Epithelial cell of prostate (primary cell): ENCODE results near the gene CDK18.

Experiments
- DNase-seq: peaks from one replicate; pipeline ENCODE4 v3.0.0-alpha.2; 2011; ENCODE audit warnings: low read depth, low spot score
- H3K27ac ChIP-seq: fragments of 450-650 bp; 2 replicates; pipeline ENCODE4 v1.5.1; 2017; ENCODE audit warnings: mild to moderate bottlenecking

CDK18 gene

DNA sequence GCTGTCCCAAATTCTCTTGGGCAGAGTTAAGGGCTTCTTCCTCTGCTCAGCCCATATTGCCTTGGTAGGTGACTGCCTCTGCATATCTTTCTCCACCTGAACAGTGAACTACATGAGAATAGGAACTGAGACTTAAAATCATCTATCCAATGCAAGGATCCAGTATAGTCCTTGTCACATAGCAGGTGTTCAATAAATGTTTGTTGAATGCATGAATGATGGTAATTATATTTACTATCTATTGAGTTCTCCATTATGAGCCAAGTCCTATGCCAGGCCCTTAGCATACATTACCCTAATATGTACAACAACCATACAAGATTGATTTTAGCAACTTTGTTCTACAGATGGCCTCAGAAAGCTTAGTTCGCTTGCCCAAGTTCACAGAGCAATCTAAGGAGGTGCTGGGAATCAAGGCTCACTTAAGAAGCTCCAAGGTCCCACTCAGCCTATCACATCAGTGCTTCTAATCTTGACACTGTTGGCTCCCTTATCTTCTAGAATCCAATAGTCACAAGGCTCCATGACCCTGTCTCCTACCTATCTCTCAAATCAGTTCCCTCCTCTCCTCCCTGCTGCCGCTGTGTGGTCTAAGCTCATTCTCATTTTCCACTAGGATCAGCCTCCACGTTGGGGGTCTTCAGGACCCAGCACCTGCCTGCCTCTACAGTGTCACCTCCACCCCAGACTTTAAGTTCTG is 2.2 kb upstream of the CDK18 start:
- no peak overlapping the region for H3K27ac ChIP-seq
- no peak for DNase-seq

DNA sequence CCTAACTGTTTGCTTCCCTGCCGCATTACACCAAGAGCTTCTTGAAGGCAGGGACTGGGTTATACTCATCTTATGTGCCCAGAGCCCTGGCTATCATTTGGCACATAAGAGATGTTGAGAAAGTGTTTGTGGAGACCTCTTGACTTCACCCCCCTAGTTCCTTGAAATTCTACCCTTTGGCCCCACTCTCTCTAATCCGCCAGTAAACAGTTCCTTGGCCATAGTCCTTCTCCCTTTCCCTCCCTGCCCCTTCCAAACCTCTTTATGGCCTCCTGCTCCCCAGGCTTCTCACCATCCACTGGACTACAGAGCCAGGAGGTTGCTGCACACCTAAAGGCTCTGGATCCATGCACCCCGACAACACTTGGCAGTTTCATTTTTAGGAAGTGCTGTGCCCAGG is 1.5 kb upstream of the CDK18 start:
- no peak for DNase-seq
- H3K27ac ChIP-seq = no peak overlapping the region

DNA sequence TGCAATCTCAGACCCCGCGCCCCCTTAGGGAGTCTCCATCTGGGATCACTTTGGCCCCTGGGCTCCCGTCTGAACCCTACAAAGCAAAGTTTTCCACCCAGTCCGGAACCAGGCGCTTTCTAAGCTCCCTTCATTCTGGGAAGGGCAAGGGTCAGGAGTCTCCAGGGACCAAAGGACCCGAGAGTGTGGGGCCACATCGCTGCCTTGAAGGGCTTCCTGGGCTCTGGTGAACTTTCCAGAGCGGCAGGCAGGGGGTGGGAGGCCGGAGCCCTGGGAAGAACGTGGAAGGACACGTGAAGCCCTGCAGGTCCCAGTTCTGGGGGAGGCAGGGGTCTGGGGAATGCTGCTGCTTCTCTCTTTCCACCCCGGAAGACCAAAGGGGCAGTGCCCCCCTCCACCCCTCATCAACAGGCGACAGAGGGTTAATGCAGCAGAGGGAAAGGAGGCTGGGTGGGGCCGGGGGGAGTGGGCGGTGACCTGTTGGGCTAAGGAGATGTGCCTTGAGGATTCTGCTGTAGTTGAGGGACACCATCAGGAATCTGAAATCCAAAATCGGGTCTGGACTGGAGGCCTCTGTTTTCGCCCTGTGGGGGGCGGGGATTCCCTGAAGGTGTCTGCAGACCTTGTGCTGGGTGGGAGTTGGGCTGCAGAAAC is 734 bp downstream of the CDK18 start:
- H3K27ac ChIP-seq = no peak overlapping the region
- no peak for DNase-seq

DNA sequence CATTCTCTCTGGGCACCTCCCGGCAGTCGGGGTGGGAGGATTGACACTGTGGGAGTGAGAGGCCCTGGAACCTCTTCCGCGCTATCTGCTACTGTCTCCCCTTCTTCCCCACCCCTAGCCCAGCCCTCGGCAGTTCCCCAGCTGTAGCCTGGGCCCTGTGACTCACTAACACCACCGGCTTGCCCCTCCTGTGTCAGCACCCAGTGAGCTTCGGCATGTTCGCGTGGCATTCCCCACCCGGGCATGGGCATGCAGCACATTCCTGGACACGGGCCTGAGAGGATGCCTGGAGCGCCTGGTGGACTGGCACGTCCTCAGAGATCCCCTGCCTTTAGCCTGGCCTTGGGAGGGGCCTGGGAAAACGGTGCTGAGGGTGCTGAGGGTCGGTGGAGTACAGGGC is 1.3 kb downstream of the CDK18 start:
- H3K27ac ChIP-seq = no peak overlapping the region
- no peak for DNase-seq

DNA sequence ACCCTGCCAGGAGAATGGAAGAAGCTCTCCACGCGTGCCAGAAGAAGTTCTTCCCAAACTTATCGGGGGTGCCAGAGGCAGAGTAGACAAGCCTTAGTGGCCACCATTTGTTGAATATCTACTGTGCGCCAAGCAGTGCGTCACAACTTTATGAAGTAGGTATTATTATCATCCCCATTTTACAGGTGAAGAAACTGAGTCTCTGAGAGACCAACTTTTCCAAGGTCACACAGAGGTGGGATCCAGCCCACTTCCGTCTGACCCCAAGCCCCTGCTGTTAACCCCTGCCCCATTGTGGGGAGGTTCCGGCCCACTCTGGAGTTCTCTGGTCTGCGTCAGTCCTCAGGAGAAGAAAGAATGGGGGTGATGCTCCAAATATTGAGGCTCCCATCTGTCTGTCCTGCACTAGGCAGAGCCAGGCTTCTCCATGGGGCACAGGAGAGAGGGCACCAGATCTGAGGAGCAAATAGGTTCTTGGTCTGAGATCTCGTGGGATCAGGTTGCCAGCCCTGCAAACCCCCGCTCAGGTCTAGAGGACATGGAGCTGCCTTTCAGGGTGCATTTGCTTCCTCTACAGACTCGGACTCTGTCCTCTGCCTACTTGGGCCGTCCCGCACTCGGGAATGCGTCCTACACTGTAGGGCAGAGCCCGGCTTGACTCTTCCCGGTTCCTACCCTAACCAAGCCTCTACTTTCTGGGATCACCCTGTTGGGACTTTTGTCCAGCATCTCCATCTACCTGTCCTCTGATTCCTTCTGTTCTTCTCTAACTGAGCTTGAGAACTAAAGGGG is 2.1 kb downstream of the CDK18 start:
- no peak for DNase-seq
- H3K27ac ChIP-seq = no peak overlapping the region

DNA sequence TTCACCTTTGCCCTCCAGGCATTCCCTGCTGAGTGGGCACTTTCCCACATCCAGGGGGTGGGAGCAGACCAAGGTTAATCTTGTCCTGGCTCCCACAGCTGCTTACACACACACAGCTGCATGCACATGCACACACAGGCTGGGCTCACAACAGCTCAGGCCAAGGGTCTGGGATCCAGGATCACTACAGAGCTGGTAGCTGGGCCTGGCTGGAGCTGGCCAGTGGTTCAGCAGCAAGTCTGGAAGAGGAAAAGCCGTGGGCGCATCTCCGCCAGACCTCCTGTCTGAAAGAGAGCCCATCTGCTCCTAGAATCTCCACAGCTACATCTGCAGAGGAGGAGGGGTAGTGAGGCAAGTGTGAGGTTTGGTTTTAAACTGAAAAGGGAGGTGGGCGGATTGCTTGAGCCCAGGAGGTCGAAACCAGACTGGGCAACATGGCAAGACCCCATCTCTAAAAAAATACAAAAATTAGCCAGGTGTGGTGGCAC is 3.8 kb downstream of the CDK18 start:
- no peak for DNase-seq
- H3K27ac ChIP-seq = no peak overlapping the region

DNA sequence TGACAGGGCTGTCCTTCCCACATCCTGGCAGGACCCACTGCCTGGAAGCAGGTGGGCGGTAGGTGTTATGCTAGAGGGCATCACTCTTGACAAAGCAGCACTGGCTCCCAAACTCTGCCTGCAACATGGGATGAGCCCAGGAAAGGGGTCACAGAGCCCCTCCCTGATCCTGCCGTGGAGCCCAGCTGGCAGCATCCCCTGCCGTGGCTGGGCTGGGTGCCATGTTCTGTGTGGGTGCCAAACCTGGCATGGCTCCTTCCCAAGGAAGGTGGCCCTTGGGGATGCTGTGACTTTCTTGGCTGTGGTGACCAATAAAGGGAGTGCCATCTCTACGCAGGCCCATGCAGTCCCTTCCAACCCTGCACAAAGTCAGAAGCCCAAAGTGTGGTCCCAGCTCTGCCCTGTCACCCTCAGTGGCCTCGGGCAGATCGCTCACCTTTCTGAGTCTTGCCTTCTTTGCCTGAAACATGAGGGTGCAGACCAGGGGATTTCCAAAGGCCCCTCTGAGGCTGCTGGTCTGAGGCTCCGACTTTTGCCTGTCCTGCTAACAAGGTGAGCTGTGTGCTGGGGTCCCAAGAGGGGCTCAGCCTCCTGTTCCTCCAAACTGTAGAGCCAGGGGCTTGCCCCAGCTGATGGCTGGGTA is 6.0 kb downstream of the CDK18 start:
- DNase-seq = no peak
- no peak overlapping the region for H3K27ac ChIP-seq

DNA sequence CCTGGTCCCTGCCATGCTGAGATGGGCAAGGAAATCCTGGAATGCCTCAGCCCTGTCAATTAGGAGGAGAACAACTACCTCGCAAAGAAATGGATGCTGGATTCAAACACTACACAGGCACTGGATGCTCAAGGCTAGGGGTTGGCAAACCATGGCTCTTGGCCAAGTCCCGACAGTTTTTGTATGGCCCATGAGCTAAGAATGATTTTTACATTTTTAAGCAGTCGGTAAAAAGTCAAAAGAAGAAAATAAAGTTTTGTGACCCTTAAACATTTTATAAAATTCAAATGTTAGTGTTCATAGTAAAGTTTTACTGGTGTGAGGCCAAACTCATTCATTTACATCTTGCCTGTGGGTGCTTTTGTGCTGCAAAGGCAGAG is 6.5 kb downstream of the CDK18 start:
- no peak for DNase-seq
- H3K27ac ChIP-seq = no peak overlapping the region

DNA sequence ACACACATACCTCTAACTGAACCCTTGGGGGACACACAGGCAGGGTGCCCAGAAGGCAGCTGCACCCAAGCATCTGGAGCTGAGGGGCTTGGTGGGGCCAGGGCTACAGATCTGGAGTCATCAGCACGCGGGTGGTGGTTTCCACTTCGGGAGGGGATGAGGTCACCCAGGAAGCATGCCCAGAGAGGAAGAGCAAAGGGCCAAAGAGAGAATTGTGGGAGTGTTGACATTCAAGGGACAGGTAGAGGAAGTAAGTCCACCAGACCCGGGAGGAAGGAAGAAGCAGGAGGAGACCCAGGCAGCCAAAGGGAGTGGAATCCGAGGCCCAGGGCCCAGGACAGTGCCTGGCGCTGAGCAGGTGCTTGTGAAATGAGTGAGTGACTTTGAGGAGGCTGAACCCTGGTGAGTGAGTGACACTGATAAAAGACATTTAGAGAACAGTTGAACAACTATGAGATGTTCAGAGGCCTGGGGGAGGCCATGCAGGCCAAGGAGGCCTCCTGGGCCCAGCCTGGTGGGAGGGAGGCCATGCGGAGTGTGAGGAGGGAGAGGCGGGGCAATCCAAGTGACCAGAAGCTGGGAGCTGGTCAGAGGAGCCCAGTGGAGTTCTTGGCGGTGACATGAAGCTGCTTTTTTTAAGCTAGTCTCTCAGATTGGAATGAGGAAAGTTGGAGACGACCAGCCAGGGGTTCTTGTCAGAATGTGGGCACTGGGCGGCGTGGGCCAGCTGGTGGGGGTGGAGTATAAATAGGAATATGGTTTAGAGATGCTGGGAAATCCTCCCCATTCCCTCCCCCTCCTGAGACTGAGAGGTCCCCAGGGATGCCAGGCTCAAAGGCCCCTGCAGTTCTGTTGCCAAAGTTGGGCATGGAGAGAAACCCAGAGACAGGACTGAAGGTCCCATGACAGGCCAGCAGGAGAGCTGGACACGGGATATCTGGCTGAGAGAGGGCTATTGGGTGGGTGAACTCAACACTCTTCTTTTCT is 7.9 kb downstream of the CDK18 start:
- DNase-seq = no peak
- no peak overlapping the region for H3K27ac ChIP-seq

DNA sequence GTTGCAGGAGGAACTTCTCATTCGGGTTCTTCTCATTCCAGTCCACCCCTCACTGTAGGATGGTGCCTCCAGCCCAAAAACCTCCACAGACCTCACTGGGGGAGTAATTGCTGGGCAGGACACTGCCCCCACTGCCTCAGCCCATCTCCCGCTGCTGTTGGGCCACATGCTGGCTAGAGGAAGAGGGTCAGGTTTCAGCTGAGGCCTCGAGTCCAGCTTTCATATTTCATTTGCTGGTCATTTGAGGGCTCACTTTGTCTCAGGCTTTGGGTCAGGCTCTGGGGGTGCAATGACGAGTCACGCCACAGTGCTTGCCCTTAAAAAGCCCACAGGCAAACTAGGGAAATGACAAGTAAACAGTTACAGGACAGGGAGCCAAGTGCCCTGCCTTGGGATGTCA is 9.3 kb downstream of the CDK18 start:
- no peak for DNase-seq

DNA sequence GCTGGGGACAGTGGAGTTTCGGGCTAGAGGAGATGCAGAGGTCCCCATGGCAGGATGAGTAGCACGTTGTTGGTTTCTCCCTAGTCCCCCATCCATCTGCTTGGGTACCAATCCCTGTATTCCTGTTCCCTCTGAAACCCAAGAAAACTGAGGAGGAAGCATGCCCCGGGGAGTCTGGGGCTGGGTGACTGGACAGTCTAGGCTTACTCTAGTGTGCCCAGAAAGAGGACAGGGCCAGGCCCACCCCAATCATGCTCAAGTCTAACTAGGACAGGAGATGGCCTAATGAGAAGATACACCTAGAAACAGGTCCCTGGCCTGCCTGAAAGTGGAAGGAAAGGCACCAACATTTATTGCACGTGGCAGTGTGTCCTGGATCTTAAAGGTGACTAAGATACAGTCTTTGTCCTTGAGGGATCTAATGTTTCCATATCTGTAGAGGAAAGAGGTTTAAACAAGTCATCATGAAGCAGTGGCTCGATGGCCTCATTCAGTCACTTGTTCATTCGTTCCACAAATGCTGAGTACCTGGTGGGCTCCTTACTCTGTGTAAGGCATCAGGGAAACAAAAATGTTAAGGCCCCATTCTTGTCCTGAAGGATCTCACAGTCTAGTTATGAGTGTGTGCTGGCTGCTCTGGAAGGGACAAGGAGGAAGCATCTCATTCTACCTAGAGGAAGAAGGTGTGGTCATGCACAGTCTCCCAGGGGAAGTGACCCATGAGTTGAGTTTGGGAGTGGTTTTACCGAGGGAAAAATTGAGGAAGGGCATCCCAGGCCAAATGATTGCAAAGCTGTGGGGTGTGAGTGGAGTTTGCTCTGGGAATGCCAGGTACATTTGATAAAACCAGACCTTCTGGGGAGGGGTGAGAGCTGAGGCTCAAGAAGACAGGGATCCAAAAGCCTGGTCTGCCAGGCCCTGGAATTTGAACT is 10.0 kb downstream of the CDK18 start:
- H3K27ac ChIP-seq = no peak overlapping the region
- no peak for DNase-seq

More for the DNA sequence above, 9.3 kb downstream of the CDK18 start:
- no peak overlapping the region for H3K27ac ChIP-seq

DNA sequence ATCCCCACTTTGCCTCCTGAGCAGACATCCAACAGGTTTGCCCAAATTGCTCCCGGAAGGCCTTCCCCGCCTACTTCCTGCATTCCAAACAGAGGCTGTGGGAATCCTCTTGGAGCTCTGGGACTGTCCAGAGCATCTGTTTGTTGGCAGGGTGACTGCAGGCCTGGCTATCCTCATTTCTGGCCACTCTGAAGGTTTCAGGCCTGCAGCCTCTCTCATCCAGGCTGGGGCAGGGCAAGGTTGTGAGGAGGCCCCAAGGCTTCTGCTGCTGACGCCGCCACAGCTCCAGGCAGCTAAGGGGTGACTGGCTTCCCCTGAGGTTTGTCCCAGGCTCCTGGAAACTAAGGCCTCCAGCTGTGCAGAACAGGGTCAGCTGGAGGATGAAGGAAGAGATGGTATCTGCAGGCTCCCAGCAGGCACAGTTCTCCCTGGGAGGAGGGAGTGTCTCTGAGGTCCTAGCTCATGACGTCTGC is 11.3 kb downstream of the CDK18 start:
- no peak for DNase-seq
- H3K27ac ChIP-seq = no peak overlapping the region

DNA sequence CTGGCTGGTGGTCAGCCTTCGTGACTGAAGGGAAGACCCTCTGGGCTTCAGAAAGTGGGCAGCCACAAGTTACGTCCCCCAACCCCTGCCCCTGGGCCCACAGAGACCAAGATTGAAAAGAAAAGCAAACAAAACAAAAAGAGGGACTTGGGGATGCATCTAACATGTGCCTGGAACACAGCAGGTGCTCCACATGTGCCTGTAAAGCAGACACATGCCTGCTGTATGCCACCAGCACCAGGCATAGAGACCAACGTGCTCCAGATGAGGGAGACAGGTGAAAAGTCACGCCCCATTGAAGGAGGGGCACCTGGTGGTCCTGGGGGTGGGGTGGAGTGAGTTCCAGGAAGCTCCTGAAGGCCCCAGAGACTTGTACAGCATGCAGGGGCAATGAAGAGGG is 11.9 kb downstream of the CDK18 start:
- H3K27ac ChIP-seq = no peak overlapping the region
- no peak for DNase-seq

DNA sequence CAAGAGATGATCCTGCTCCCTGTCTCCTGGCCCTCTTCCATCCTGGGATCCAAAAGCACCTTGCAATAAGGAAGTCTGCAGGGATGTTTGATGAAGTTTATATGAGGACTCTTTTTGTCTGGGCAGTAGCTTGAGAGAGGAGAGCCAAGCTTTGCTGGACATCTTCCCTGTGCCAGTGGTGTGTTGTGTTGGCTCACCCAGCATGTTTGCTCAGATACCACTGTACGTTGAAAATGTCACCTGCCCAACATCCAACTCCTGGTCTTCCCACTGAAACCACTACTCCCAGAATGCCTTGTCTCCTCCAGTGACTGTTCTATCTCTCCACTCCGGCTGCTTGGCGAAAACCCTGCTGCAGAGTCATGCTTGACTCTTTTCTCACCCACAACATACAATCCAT is 12.8 kb downstream of the CDK18 start:
- no peak overlapping the region for H3K27ac ChIP-seq
- no peak for DNase-seq

DNA sequence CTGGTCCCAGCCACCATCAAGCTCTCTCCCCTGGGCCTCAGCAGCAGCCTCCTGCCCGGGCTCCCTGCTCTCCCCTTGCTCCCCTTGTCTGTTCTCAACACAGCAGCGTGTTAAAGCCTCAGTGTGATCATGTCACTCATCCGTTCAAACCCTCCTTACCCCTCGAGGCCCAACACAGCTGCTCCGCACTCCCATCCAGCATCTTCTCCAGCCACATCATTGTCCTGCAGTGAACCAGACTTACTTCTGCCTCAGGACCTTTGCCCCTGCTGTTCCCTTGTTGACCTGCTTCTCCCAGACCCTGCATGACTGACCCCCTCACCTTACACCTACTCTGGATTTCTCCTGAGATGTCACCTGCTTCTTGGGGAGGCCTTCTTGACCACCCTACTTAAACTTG is 13.3 kb downstream of the CDK18 start:
- DNase-seq = no peak
- H3K27ac ChIP-seq = no peak overlapping the region

DNA sequence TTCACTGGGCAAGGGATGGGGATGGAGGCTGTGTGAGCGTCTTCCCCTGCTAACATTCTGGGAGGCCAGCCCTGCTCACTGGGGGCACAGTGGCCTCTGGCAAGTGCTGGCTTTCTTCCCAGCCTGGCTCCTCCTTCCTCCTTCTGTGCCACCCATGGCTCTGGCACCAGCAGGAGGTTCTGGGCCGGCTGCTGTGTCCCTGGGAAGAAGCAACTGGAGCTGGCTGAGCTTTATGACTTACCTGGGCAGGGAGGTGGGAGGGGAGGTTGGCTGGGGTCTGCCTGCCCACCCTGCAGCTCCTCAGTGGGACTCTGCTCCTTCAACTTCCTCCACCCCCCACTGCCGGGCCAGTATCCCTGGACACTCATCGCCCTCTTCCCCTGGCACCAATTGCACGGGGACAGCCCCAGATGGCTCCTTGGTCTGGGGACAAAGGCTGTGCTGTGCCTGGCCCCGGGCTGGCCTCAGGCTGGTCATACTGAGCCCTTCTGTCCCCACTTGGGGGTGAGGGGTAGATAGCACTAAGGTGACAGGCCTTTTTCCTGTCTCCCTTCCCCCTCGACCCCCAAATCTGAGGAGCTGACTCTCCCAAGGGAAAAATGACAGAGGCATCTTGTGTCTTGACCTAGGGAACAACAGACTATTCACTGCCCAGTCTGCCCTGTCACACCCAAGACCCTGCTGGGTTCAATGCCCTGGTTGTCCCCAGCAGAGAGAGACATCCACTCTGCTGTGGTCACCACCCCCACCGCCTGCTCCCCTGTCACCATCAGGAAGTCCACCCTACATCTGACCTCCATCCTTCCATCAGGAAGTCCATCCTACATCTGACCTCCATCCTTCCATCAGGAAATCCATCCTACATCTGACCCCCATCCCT is 14.4 kb downstream of the CDK18 start:
- no peak overlapping the region for H3K27ac ChIP-seq
- no peak for DNase-seq

DNA sequence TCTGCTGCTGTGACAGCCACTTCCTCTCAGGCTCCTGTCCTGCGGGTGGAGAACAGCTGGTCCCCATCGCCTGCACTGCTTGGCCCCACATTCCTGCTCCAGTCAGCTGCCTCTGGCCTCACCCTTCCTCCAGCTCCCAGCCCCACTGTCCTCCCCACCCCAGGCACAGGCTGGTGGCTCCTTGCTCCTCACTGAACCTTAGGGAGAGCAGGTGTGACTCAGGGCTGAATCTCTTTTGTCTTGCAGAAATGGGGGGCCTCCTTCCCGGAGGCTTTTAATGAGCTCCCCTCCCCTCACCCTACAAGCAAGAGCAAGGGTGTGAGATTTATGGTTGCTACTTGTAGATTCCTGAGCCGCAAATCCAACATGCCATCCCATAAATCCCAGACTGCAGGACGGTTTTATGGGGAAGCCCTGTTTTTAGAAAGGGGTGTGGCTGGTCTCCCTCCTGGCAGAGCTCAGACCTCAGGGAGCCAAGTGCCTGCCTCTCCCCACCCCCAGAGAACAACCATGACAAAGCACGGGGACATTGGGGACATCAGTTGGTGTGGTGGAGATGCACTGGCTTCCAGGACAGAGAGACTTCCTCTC is 15.2 kb downstream of the CDK18 start:
- no peak overlapping the region for H3K27ac ChIP-seq
- DNase-seq = no peak
